Measurements from ENCODE around the gene MRPL41.

DNA sequence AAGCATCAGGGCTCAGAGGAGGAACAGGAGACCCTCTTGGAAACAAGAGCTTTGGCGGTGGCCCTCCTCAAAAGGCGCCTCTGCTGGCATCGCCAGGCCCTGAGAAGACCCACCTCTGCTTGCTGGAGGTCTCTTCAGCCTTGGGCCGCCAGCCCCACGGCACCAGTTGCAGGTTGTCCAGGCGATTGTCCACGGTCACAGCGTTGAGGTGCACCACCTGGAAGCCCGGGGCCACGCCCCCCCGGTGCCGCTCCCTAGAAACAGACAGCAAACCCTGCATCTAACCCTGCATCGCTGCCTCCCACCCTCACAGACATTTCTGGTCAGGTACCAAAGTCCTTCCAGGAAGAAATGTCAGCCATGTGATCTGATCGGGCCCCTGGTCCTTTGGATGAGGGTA lies 35.2 kb downstream of the MRPL41 start:
- TF ChIP-seq, protein P1, sequence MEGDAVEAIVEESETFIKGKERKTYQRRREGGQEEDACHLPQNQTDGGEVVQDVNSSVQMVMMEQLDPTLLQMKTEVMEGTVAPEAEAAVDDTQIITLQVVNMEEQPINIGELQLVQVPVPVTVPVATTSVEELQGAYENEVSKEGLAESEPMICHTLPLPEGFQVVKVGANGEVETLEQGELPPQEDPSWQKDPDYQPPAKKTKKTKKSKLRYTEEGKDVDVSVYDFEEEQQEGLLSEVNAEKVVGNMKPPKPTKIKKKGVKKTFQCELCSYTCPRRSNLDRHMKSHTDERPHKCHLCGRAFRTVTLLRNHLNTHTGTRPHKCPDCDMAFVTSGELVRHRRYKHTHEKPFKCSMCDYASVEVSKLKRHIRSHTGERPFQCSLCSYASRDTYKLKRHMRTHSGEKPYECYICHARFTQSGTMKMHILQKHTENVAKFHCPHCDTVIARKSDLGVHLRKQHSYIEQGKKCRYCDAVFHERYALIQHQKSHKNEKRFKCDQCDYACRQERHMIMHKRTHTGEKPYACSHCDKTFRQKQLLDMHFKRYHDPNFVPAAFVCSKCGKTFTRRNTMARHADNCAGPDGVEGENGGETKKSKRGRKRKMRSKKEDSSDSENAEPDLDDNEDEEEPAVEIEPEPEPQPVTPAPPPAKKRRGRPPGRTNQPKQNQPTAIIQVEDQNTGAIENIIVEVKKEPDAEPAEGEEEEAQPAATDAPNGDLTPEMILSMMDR (conservative IDR thresholded peaks at IDR 0.05; ENCODE audit: low read length), result no peak
- TF ChIP-seq EZH2phosphoT487 (IDR thresholded peaks at IDR 0.05; ENCODE audit: borderline replicate concordance), result no peak

Measured in Loucy (cell line).